LNCAP (cell line): ENCODE measurements around the gene SH2D1B.

Experiments used
- CTCF ChIP-seq: fragments of 450-650 bp; IDR thresholded peaks from 2 replicates; pipeline ENCODE4 v1.5.1; 2017; ENCODE audit warnings: mild to moderate bottlenecking

SH2D1B gene

DNA sequence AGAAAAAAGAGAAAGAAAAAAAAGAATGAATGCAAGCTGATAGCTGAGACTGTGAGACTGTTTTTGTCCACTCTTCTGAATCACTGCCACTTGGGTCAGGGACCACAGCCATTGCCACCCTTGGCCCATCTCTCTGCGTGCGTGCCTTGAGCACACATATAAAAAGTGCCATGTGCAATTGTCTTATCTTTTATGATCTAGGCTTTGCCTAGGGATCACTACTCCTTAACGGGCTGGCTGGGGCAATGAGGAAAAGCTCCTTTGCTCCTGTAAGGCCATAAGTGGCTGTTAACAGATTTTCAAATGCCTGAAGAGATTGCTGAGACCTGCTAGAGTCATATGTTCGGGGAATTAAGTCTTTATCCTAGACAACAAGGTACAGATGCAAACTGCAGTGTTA is 43.5 kb downstream of the SH2D1B start:
- no peak for TF ChIP-seq CTCF

DNA sequence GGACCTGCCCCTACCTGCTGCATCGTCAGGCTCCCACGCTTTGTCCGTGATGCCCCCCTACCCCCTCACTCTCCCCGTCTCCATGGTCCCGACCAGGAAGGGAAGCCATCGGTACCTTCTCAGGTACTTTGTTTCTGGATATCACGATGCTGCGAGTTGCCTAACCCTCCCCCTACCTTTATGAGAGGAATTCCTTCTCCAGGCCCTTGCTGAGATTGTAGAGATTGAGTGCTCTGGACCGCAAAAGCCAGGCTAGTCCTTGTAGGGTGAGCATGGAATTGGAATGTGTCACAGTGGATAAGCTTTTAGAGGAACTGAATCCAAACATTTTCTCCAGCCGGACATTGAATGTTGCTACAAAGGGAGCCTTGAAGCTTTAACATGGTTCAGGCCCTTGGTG is 44.2 kb downstream of the SH2D1B start:
- no peak for TF ChIP-seq CTCF

GRCh38 chr1:162367073-162367472 is 44.9 kb downstream of the SH2D1B start:
- TF ChIP-seq CTCF = no peak

GRCh38 chr1:162366671-162367070 is 45.3 kb downstream of the SH2D1B start:
- TF ChIP-seq CTCF = no peak

DNA sequence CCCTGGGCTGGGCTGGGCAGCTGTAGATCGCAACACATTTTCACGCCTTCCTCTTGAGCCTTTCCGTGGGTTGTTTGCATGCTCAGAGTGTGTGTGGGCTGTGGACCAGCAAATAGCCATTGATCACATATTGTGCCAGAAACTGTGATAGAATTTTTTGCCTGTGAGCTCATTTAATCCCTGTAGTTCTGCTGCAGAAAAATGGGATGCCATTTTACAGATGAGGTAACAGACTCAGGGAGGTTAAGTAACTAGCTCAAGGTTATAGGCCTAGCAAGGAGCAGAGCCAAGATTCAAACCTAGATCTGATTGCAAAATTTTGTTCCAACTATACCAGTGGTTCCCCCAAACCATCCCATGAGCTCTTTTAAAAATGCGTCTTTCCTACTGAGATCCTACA is 45.8 kb downstream of the SH2D1B start:
- no peak for TF ChIP-seq CTCF

DNA sequence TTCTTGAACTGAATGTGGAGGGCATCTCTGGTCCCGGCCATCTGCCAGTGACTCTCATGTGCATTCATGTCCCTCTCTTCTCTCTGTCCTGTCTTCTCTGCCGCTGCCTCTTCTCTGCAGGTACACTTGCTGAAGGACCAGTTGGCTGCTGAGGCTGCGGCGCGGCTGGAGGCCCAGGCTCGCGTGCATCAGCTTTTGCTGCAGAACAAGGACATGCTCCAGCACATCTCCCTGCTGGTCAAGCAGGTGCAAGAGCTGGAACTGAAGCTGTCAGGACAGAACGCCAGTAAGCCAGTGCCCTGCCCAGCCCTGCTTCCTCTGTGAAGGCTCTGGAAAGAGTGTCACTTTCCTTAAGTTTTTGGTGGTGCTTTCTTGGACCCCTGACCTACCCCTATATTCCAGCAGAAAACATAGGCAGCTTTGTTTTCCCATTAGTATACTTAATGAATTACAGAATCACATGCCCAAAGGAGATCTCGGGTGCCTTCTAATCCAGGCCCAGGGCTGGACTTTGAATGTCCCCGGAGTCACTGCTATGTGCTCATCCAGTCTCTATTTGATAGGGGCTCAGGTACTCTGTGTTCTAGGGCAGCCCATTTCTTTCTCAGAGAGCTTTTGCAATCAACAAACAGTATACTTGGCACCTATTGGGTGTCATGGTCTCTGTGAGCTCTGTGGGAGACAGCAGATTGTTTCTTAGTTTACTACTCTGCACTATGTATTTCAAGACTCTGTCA is 46.5 kb downstream of the SH2D1B start:
- no peak for TF ChIP-seq CTCF

DNA sequence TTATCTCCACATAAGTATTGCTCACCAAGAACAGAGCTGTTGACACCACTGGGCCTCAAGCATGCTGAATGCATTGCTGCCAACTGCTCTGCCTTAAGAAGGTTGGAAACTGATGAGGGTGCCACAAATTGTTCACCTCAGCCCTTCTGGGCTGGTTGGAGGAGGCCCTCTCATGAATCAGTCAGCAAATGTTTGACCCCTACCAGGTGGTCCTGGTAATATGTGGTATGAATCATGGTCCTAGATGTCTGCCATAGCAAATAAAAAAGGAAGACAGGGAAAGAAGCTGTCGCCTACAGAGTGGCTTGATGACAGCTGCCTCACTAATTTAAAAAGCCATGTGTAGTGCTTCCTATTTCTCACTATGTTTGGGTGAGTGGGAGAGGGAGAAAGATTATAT is 47.4 kb downstream of the SH2D1B start:
- TF ChIP-seq CTCF = no peak

- no peak for TF ChIP-seq CTCF
Observed at GRCh38 chr1:162363823-162364222, 48.1 kb downstream of the SH2D1B start.
